SK-N-SH treated with all-trans-retinoic acid at 6 μM for 48 hours (cell line): ENCODE results near the gene PTPRH.

ENCODE experiments used
- ATAC-seq: fragments of 200-7000 bp; cut with Tn5 transposase; 3 replicates; pipeline ENCODE4 v1.9.1; 2020; ENCODE audit warnings: mild to moderate bottlenecking, moderate library complexity
- BACH2 ChIP-seq: fragments of 250-450 bp; sonication (Bioruptor Pico); IDR thresholded peaks from 2 replicates; pipeline ENCODE4 v1.9.0; 2021; ENCODE audit warnings: mild to moderate bottlenecking, borderline replicate concordance
- CSDC2 ChIP-seq: fragments of 250-450 bp; sonication (Bioruptor Pico); IDR thresholded peaks from 2 replicates; pipeline ENCODE4 v1.5.0; 2020; ENCODE audit warnings: mild to moderate bottlenecking, moderate library complexity
- ESRRG ChIP-seq: fragments of 250-450 bp; sonication (Bioruptor Pico); IDR thresholded peaks from 2 replicates; pipeline ENCODE4 v1.6.1; 2021; ENCODE audit warnings: mild to moderate bottlenecking
- GLIS3 ChIP-seq: fragments of 250-450 bp; sonication (Bioruptor Pico); IDR thresholded peaks from 2 replicates; pipeline ENCODE4 v1.5.0; 2020; ENCODE audit warnings: mild to moderate bottlenecking, moderate library complexity
- PPARA ChIP-seq: fragments of 250-450 bp; sonication (Bioruptor Pico); IDR thresholded peaks from 2 replicates; pipeline ENCODE4 v1.5.0; 2020; ENCODE audit warnings: mild to moderate bottlenecking, borderline replicate concordance
- RARB ChIP-seq: fragments of 250-450 bp; sonication (Bioruptor Pico); IDR thresholded peaks from 2 replicates; pipeline ENCODE4 v1.8.0; 2021; ENCODE audit warnings: mild to moderate bottlenecking, moderate library complexity
- SNAI2 ChIP-seq: fragments of 250-450 bp; sonication (Bioruptor Pico); IDR thresholded peaks from 2 replicates; pipeline ENCODE4 v1.5.0; 2020; ENCODE audit warnings: mild to moderate bottlenecking, moderate library complexity
- TCF4 ChIP-seq: fragments of 250-450 bp; sonication (Bioruptor Pico); IDR thresholded peaks from 2 replicates; pipeline ENCODE4 v1.8.0; 2021; ENCODE audit warnings: mild to moderate bottlenecking, moderate library complexity, borderline replicate concordance
- TOX ChIP-seq: fragments of 250-450 bp; sonication (Bioruptor Pico); IDR thresholded peaks from 2 replicates; pipeline ENCODE4 v1.8.0; 2021; ENCODE audit warnings: mild to moderate bottlenecking, moderate library complexity, borderline replicate concordance
- ZC3H10 ChIP-seq: fragments of 250-450 bp; sonication (Bioruptor Pico); IDR thresholded peaks from 2 replicates; pipeline ENCODE4 v1.5.1; 2021; ENCODE audit warnings: mild to moderate bottlenecking, moderate library complexity
- ZFP3 ChIP-seq: fragments of 250-450 bp; sonication (Bioruptor Pico); IDR thresholded peaks from 2 replicates; pipeline ENCODE4 v1.5.0; 2020; ENCODE audit warnings: mild to moderate bottlenecking, moderate library complexity
- ZFP30 ChIP-seq: fragments of 450-650 bp; formaldehyde crosslinking; IDR thresholded peaks from 2 replicates; pipeline ENCODE4 v1.5.0; 2022; ENCODE audit warnings: mild to moderate bottlenecking, moderate library complexity
- ZNF70 ChIP-seq: fragments of 450-650 bp; formaldehyde crosslinking; IDR thresholded peaks from 2 replicates; pipeline ENCODE4 v1.5.0; 2020; ENCODE audit warnings: mild to moderate bottlenecking, moderate library complexity
- ZNF8 ChIP-seq: fragments of 450-650 bp; formaldehyde crosslinking; IDR thresholded peaks from 2 replicates; pipeline ENCODE4 v1.5.0; 2020; ENCODE audit warnings: mild to moderate bottlenecking, moderate library complexity
- TF ChIP-seq, protein P1 (sequence below): fragments of 250-450 bp; sonication (Bioruptor Pico); IDR thresholded peaks from 2 replicates; pipeline ENCODE4 v1.8.0; 2021; ENCODE audit warnings: low read depth, mild to moderate bottlenecking, moderate library complexity, borderline replicate concordance
- TF ChIP-seq, protein P2 (sequence below): fragments of 250-450 bp; sonication (Bioruptor Pico); IDR thresholded peaks from 2 replicates; pipeline ENCODE4 v1.5.1; 2020; ENCODE audit warnings: low read depth, mild to moderate bottlenecking, moderate library complexity
- TF ChIP-seq, protein P3 (sequence below): fragments of 250-450 bp; sonication (Bioruptor Pico); IDR thresholded peaks from 2 replicates; pipeline ENCODE4 v1.8.0; 2020; ENCODE audit warnings: mild to moderate bottlenecking, moderate library complexity, borderline replicate concordance
- TF ChIP-seq, protein P4 (sequence below): fragments of 250-450 bp; sonication (Bioruptor Pico); IDR thresholded peaks from 2 replicates; pipeline ENCODE4 v1.5.0; 2020; ENCODE audit warnings: mild to moderate bottlenecking, moderate library complexity

Gene PTPRH

GRCh38 chr19:55137915-55138314 is 71.4 kb downstream of the PTPRH start:
- TF ChIP-seq TOX (CRISPR knock-in tag), result no peak
- TF ChIP-seq ZNF8 (CRISPR knock-in tag), result no peak
- no peak for TF ChIP-seq TCF4 (CRISPR knock-in tag)
- TF ChIP-seq ZFP3 (CRISPR knock-in tag), result no peak
- TF ChIP-seq ZNF70 (CRISPR knock-in tag), result no peak
- ATAC-seq, result no peak

GRCh38 chr19:55136399-55137102 is 72.8 kb downstream of the PTPRH start:
- no peak for ATAC-seq
- TF ChIP-seq, protein P1, sequence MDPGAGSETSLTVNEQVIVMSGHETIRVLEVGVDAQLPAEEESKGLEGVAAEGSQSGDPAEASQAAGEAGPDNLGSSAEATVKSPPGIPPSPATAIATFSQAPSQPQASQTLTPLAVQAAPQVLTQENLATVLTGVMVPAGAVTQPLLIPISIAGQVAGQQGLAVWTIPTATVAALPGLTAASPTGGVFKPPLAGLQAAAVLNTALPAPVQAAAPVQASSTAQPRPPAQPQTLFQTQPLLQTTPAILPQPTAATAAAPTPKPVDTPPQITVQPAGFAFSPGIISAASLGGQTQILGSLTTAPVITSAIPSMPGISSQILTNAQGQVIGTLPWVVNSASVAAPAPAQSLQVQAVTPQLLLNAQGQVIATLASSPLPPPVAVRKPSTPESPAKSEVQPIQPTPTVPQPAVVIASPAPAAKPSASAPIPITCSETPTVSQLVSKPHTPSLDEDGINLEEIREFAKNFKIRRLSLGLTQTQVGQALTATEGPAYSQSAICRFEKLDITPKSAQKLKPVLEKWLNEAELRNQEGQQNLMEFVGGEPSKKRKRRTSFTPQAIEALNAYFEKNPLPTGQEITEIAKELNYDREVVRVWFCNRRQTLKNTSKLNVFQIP (CRISPR knock-in tag), result no peak
- TF ChIP-seq ZNF8 (CRISPR knock-in tag) (no peak), TCF4 (CRISPR knock-in tag) (no peak), RARB (CRISPR knock-in tag) (no peak), GLIS3 (no peak), SNAI2 (CRISPR knock-in tag) (no peak)
- TF ChIP-seq, protein P2, sequence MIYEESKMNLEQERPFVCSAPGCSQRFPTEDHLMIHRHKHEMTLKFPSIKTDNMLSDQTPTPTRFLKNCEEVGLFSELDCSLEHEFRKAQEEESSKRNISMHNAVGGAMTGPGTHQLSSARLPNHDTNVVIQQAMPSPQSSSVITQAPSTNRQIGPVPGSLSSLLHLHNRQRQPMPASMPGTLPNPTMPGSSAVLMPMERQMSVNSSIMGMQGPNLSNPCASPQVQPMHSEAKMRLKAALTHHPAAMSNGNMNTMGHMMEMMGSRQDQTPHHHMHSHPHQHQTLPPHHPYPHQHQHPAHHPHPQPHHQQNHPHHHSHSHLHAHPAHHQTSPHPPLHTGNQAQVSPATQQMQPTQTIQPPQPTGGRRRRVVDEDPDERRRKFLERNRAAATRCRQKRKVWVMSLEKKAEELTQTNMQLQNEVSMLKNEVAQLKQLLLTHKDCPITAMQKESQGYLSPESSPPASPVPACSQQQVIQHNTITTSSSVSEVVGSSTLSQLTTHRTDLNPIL, result no peak
- TF ChIP-seq, protein P3, sequence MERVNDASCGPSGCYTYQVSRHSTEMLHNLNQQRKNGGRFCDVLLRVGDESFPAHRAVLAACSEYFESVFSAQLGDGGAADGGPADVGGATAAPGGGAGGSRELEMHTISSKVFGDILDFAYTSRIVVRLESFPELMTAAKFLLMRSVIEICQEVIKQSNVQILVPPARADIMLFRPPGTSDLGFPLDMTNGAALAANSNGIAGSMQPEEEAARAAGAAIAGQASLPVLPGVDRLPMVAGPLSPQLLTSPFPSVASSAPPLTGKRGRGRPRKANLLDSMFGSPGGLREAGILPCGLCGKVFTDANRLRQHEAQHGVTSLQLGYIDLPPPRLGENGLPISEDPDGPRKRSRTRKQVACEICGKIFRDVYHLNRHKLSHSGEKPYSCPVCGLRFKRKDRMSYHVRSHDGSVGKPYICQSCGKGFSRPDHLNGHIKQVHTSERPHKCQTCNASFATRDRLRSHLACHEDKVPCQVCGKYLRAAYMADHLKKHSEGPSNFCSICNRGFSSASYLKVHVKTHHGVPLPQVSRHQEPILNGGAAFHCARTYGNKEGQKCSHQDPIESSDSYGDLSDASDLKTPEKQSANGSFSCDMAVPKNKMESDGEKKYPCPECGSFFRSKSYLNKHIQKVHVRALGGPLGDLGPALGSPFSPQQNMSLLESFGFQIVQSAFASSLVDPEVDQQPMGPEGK, result no peak

DNA sequence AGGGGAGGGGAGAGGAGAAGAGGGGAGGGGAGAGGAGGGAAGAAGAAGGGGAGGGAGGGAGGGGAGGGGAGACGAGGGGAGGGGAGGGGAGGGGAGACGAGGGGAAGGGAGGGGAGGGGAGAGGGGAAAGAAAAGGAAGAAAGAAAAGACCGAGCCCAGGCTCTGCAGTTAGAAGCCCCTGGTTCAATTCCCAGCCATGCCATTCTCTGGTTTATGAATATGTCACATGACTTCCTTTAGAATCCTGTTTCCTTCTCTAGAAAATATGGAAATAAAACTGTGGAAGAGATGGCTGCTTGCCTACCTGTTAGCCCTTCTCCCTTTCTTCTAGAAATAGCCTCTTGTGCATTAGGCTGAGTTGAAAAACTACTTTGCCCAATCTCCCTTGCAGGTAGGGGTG is 74.6 kb downstream of the PTPRH start:
- TF ChIP-seq CSDC2 (CRISPR knock-in tag), result no peak
- no peak for ATAC-seq

- no peak for TF ChIP-seq BACH2 (CRISPR knock-in tag)
- no peak for TF ChIP-seq ZC3H10 (CRISPR knock-in tag)
- TF ChIP-seq ESRRG (CRISPR knock-in tag), result no peak
- TF ChIP-seq, protein P1 (CRISPR knock-in tag), result no peak
- TF ChIP-seq PPARA (CRISPR knock-in tag), result no peak
- TF ChIP-seq, protein P2, result no peak
- TF ChIP-seq ZFP30 (CRISPR knock-in tag), result no peak
- no peak for TF ChIP-seq ZNF8 (CRISPR knock-in tag)
- TF ChIP-seq CSDC2 (CRISPR knock-in tag), result no peak
- no peak for TF ChIP-seq RARB (CRISPR knock-in tag)
- no peak for TF ChIP-seq ZNF70 (CRISPR knock-in tag)
- no peak for TF ChIP-seq GLIS3
- no peak for TF ChIP-seq TCF4 (CRISPR knock-in tag)
- TF ChIP-seq, protein P4, sequence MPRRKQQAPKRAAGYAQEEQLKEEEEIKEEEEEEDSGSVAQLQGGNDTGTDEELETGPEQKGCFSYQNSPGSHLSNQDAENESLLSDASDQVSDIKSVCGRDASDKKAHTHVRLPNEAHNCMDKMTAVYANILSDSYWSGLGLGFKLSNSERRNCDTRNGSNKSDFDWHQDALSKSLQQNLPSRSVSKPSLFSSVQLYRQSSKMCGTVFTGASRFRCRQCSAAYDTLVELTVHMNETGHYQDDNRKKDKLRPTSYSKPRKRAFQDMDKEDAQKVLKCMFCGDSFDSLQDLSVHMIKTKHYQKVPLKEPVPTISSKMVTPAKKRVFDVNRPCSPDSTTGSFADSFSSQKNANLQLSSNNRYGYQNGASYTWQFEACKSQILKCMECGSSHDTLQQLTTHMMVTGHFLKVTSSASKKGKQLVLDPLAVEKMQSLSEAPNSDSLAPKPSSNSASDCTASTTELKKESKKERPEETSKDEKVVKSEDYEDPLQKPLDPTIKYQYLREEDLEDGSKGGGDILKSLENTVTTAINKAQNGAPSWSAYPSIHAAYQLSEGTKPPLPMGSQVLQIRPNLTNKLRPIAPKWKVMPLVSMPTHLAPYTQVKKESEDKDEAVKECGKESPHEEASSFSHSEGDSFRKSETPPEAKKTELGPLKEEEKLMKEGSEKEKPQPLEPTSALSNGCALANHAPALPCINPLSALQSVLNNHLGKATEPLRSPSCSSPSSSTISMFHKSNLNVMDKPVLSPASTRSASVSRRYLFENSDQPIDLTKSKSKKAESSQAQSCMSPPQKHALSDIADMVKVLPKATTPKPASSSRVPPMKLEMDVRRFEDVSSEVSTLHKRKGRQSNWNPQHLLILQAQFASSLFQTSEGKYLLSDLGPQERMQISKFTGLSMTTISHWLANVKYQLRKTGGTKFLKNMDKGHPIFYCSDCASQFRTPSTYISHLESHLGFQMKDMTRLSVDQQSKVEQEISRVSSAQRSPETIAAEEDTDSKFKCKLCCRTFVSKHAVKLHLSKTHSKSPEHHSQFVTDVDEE (CRISPR knock-in tag), result no peak
These were observed 75.5 kb downstream of the PTPRH start for GRCh38 chr19:55133639-55134444.

More at GRCh38 chr19:55133639-55134444, 75.5 kb downstream of the PTPRH start:
- ATAC-seq, result no peak
